HL-60 (cell line): ENCODE data around the gene ZSWIM7.

Source experiments
- CTCF ChIP-seq: IDR thresholded peaks from one replicate; pipeline ENCODE4 v1.5.1; 2011; ENCODE audit warnings: low read length, control low read depth, inconsistent platforms; ENCODE audit not compliant: insufficient read depth
- GABPA ChIP-seq: IDR thresholded peaks from 2 replicates; pipeline ENCODE4 v1.6.1; 2012; ENCODE audit warnings: low read depth
- POLR2AphosphoS5 ChIP-seq: IDR thresholded peaks from 2 replicates; pipeline ENCODE4 v1.6.1; 2012; ENCODE audit warnings: low read depth
- REST ChIP-seq: IDR thresholded peaks from 2 replicates; pipeline ENCODE4 v1.6.1; 2012; ENCODE audit warnings: low read depth; ENCODE audit not compliant: insufficient replicate concordance
- SPI1 ChIP-seq: IDR thresholded peaks from 2 replicates; pipeline ENCODE4 v1.6.1; 2012; ENCODE audit warnings: low read depth, mild to moderate bottlenecking, borderline replicate concordance

GRCh38 chr17:15970500-15970899 is 29.0 kb downstream of the ZSWIM7 start:
- no peak for TF ChIP-seq CTCF
- no peak for TF ChIP-seq POLR2AphosphoS5
- no peak for TF ChIP-seq REST
- TF ChIP-seq SPI1 = no peak
- TF ChIP-seq GABPA = no peak
